Upper lobe of left lung (tissue), 6 donors: ENCODE measurements around the gene OR6A2. TPM values are rescaled to one million over a fixed set of nuclear protein-coding genes. Genes with fewer than 3 reads are reported as not detected.

ENCODE experiments used
- ATAC-seq, 2 donors: fragments of 200-7000 bp; cut with Tn5 transposase; one replicate each; pipeline ENCODE4 v1.9.1; 2022; ENCODE audit warnings: mild to moderate bottlenecking in 2 of 2, moderate library complexity in 2 of 2; ENCODE audit not compliant: low FRiP score in 2 of 2
- DNase-seq, 2 donors: peaks; one replicate each; pipeline ENCODE4 v3.0.0-alpha.2; 2019 to 2020
- H3K27ac ChIP-seq, 4 donors: fragments of 200-600 bp; sonication (generic); one replicate each; pipeline ENCODE4 v1.5.1; 2016 to 2019
- H3K27me3 ChIP-seq, 4 donors: fragments of 200-600 bp; sonication (generic); one replicate each; pipeline ENCODE4 v1.5.1; 2017 to 2019
- H3K36me3 ChIP-seq, 4 donors: fragments of 200-600 bp; sonication (generic); one replicate each; pipeline ENCODE4 v1.5.1; 2016 to 2019
- H3K4me1 ChIP-seq, 4 donors: fragments of 200-600 bp; sonication (generic); one replicate each; pipeline ENCODE4 v1.5.1; 2018 to 2019
- H3K4me3 ChIP-seq, 4 donors: fragments of 200-600 bp; sonication (generic); one replicate each; pipeline ENCODE4 v1.5.1; 2017 to 2019; ENCODE audit warnings: mild to moderate bottlenecking in 2 of 4, moderate library complexity in 1 of 4
- H3K9me3 ChIP-seq, 4 donors: fragments of 200-600 bp; sonication (generic); one replicate each; pipeline ENCODE4 v1.5.1; 2018 to 2019
- CTCF ChIP-seq, 6 experiments: fragments of 450-650 bp in 4 of 6; fragments of 200-600 bp in 2 of 6; sonication (generic) in 2 of 6; IDR thresholded peaks; one replicate each; pipeline ENCODE4 v1.5.1; 2016 to 2019; ENCODE audit warnings: antibody characterized with exemption in 6 of 6
- EP300 ChIP-seq, 4 donors: sonication (generic); formaldehyde crosslinking; IDR thresholded peaks; one replicate each; pipeline ENCODE4 v1.5.1; 2017; ENCODE audit warnings: antibody characterized with exemption in 4 of 4, control low read depth in 2 of 4
- POLR2A ChIP-seq, 4 donors: fragments of 450-650 bp; IDR thresholded peaks; one replicate each; pipeline ENCODE4 v1.5.1; 2016 to 2017; ENCODE audit warnings: antibody characterized with exemption in 4 of 4, mild to moderate bottlenecking in 2 of 4
- POLR2AphosphoS5 ChIP-seq, 2 donors: sonication (generic); formaldehyde crosslinking; IDR thresholded peaks; one replicate each; pipeline ENCODE4 v1.5.1; 2017; ENCODE audit warnings: antibody characterized with exemption in 2 of 2
- WGBS, 2 donors: methylation state at CpG; one replicate each; pipeline ENCODE4 v1.1.5; 2017 to 2018; 5-methylcytosine and 5-hydroxymethylcytosine counted together
- total RNA-seq, 6 donors: library from RNA; depleted of rRNA in 4 of 6; stranded (reverse); fragments of >200 nt in 4 of 6; gene quantifications; one replicate each; pipeline versions ENCODE4 v1.1.0 to v1.2.1, GENCODE V29; 2016 to 2021
- donor health status: DM: no; HTN: no; CAD: no; lungs with moderate emphysema.
- donor health status: DM: no; HTN: yes; CAD: no; lungs with severe emphysema.

OR6A2 gene
- total RNA-seq, result 1 to 10 TPM in 1 of 6 donors, under 1 TPM in 4, not detected in 1; 0.06 to 1.0 (median 0.15) TPM

GRCh38 chr11:6799402-6799801, at the start of gene OR6A2:
Gene OR6A2 (minus strand): TSS chr11:6799689. CDS start chr11:6795708, 3,981 bp downstream.
- ATAC-seq (no peak), DNase-seq (no peak)
- Histone ChIP-seq H3K36me3 (no peaks in the 10 kb centered on the region), H3K27me3 (no peaks in the 10 kb centered on the region), H3K9me3 (peaks cover 0 to 5% (median 0%) of the 10 kb centered on the region in 4 donors), H3K4me3 (no peak within 1 kb of the TSS), H3K4me1 (no peaks in the 10 kb centered on the region), H3K27ac (no peak within 1 kb of the TSS)
- WGBS, 2 donors, result 84% methylated on average over 1 of the region's 1 CpG
- TF ChIP-seq EP300 (IDR thresholded peaks at IDR 0.05) (no peak), CTCF (IDR thresholded peaks at IDR 0.05) (no peak), POLR2A (IDR thresholded peaks at IDR 0.05) (no peak), POLR2AphosphoS5 (IDR thresholded peaks at IDR 0.05) (no peak)

GRCh38 chr11:6845383-6845782, 45.9 kb upstream of the OR6A2 start, which contains the start of gene OR10A5:
Gene OR10A5 (plus strand): TSS chr11:6845683. CDS start chr11:6845683, 0 bp downstream.
- Histone ChIP-seq H3K27me3 (no peaks in the 10 kb centered on the region), H3K4me1 (no peaks in the 10 kb centered on the region), H3K36me3 (no peaks in the 10 kb centered on the region), H3K27ac (no peak within 1 kb of the TSS), H3K9me3 (no peaks in the 10 kb centered on the region), H3K4me3 (no peak within 1 kb of the TSS)
- DNase-seq (no peak), ATAC-seq (no peak)
- WGBS, 2 donors, result 76 to 85% methylated on average over 3 of the region's 3 CpGs
- TF ChIP-seq POLR2AphosphoS5 (IDR thresholded peaks at IDR 0.05) (no peak), POLR2A (IDR thresholded peaks at IDR 0.05) (no peak), EP300 (IDR thresholded peaks at IDR 0.05) (no peak), CTCF (IDR thresholded peaks at IDR 0.05) (no peak)

GRCh38 chr11:6844356-6844755, 44.9 kb upstream of the OR6A2 start:
- Histone ChIP-seq H3K4me1 (no peaks in the 10 kb centered on the region), H3K4me3 (no peak overlapping the region), H3K27me3 (no peaks in the 10 kb centered on the region), H3K9me3 (no peaks in the 10 kb centered on the region), H3K36me3 (no peaks in the 10 kb centered on the region), H3K27ac (no peak overlapping the region)
- TF ChIP-seq POLR2AphosphoS5 (IDR thresholded peaks at IDR 0.05) (no peak), POLR2A (IDR thresholded peaks at IDR 0.05) (no peak), CTCF (IDR thresholded peaks at IDR 0.05) (no peak), EP300 (IDR thresholded peaks at IDR 0.05) (no peak)
- ATAC-seq, result no peak
- WGBS, 2 donors, result 89 to 92% methylated on average over 5 of the region's 5 CpGs
- no peak for DNase-seq

GRCh38 chr11:6843670-6844069, 44.2 kb upstream of the OR6A2 start:
- TF ChIP-seq POLR2A (IDR thresholded peaks at IDR 0.05) (no peak), CTCF (IDR thresholded peaks at IDR 0.05) (no peak), POLR2AphosphoS5 (IDR thresholded peaks at IDR 0.05) (no peak), EP300 (IDR thresholded peaks at IDR 0.05) (no peak)
- Histone ChIP-seq H3K36me3 (no peaks in the 10 kb centered on the region), H3K4me3 (no peak overlapping the region), H3K27ac (no peak overlapping the region), H3K4me1 (no peaks in the 10 kb centered on the region), H3K27me3 (no peaks in the 10 kb centered on the region), H3K9me3 (no peaks in the 10 kb centered on the region)
- no peak for ATAC-seq
- DNase-seq, result no peak
- WGBS, 2 donors, result 53 to 58% methylated on average over 2 of the region's 2 CpGs

- Histone ChIP-seq H3K27me3 (no peaks in the 10 kb centered on the region), H3K36me3 (no peaks in the 10 kb centered on the region), H3K27ac (no peak overlapping the region), H3K9me3 (no peaks in the 10 kb centered on the region), H3K4me3 (no peak overlapping the region), H3K4me1 (no peaks in the 10 kb centered on the region)
- TF ChIP-seq CTCF (IDR thresholded peaks at IDR 0.05) (no peak), POLR2A (IDR thresholded peaks at IDR 0.05) (no peak), EP300 (IDR thresholded peaks at IDR 0.05) (no peak), POLR2AphosphoS5 (IDR thresholded peaks at IDR 0.05) (no peak)
- DNase-seq, result no peak
- ATAC-seq, result no peak
Observed at GRCh38 chr11:6841694-6842093, 42.2 kb upstream of the OR6A2 start.
